Measurements from ENCODE around the gene TAS2R20. TPM values are rescaled to one million over a fixed set of nuclear protein-coding genes. Genes with fewer than 3 reads are reported as not detected.

TAS2R20 gene
- total RNA-seq, 1 donor from 2014 or later = 7.4 TPM

GRCh38 chr12:10960211-10960610 is 37.9 kb downstream of the TAS2R20 start:
- H4K20me1 ChIP-seq (ENCODE audit: low read depth) = no peaks in the 10 kb centered on the region
- Mint-ChIP-seq H3K27ac (no peak overlapping the region), H3K4me1 (no peaks in the 10 kb centered on the region), H3K27me3 (ENCODE audit: insufficient read depth, low read depth) (no peaks in the 10 kb centered on the region), H3K4me3 (no peak overlapping the region), H3K36me3 (peaks cover 41% of the 10 kb centered on the region), H3K9me3 (peaks cover 25% of the 10 kb centered on the region)
- no peak overlapping the region for H3K9ac ChIP-seq
- no peak overlapping the region for H2AFZ ChIP-seq (replicated peaks)
- peaks cover 23% of the 10 kb centered on the region for H3K79me2 ChIP-seq (ENCODE audit: low read depth)
- no peaks in the 10 kb centered on the region for H3K9me3 ChIP-seq (ENCODE audit: low read depth)
- H3K4me2 ChIP-seq = no peak overlapping the region
- H3K4me3 ChIP-seq = no peak overlapping the region
- H3K27me3 ChIP-seq = no peaks in the 10 kb centered on the region
- peaks cover 11% of the 10 kb centered on the region for H3K36me3 ChIP-seq
- TF ChIP-seq CTCF (IDR thresholded peaks at IDR 0.05) (no peak), EZH2 (IDR thresholded peaks at IDR 0.05) (no peak), EZH2phosphoT487 (IDR thresholded peaks at IDR 0.05) (no peak)
- no peak for DNase-seq (ENCODE audit: low spot score)
- no peaks in the 10 kb centered on the region for H3F3A ChIP-seq (ENCODE audit: low read depth)
- H3K27ac ChIP-seq = no peak overlapping the region
- H3K4me1 ChIP-seq = no peaks in the 10 kb centered on the region

DNA sequence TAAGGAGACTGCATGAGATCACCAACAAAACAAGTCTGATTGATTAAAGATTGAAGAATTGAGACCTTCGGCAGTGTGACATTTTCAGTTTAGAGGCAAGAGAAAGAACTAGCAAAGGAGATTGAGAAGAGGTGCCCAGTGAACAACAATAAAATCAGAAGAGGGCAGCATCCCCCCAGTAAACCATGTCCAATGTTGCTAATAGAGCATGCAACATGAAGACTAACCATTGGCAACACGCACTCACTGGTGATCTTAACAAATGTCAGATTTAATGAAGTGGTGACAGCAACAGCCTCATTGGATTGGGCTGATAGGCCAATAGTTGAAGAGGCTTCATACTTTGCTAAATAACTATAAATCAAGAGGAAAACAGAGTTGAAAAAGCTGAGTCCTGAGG is 38.3 kb downstream of the TAS2R20 start:
- H3F3A ChIP-seq (ENCODE audit: low read depth) = no peaks in the 10 kb centered on the region
- Mint-ChIP-seq H3K4me3 (no peak overlapping the region), H3K36me3 (peaks cover 44% of the 10 kb centered on the region), H3K4me1 (no peaks in the 10 kb centered on the region), H3K27me3 (ENCODE audit: insufficient read depth, low read depth) (no peaks in the 10 kb centered on the region), H3K27ac (no peak overlapping the region), H3K9me3 (peaks cover 29% of the 10 kb centered on the region)
- no peak overlapping the region for H3K4me2 ChIP-seq
- H3K79me2 ChIP-seq (ENCODE audit: low read depth) = peaks cover 27% of the 10 kb centered on the region
- no peaks in the 10 kb centered on the region for H4K20me1 ChIP-seq (ENCODE audit: low read depth)
- no peaks in the 10 kb centered on the region for H3K9me3 ChIP-seq (ENCODE audit: low read depth)
- no peak overlapping the region for H2AFZ ChIP-seq (replicated peaks)
- H3K9ac ChIP-seq = no peak overlapping the region
- H3K36me3 ChIP-seq = peaks cover 11% of the 10 kb centered on the region
- H3K27me3 ChIP-seq = no peaks in the 10 kb centered on the region
- H3K4me1 ChIP-seq = no peaks in the 10 kb centered on the region
- no peak overlapping the region for H3K4me3 ChIP-seq
- no peak overlapping the region for H3K27ac ChIP-seq
- no peak for TF ChIP-seq EZH2 (IDR thresholded peaks at IDR 0.05)
- DNase-seq (ENCODE audit: low spot score) = no peak

DNA sequence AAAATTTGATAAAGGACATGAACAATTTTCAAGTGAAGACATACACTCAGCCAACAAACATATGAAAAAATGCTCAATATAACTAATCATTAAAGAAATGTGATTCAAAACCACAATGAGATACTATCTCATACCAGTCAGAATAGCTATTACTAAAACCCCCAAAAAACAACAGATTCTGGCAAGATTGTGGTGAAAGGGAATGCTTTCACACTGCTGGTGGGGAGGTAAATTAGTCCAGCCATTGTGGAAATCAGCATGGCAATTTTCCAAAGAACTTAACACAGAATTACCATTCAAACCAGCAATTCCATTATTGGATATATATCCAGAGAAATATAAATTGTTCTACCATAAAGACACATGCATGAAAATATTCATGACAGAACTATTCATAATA is 40.4 kb downstream of the TAS2R20 start:
- H3K4me1 Mint-ChIP-seq = no peaks in the 10 kb centered on the region
- H3K27ac Mint-ChIP-seq = no peak overlapping the region
- Histone ChIP-seq H2AFZ (replicated peaks) (no peak overlapping the region), H3K4me1 (no peaks in the 10 kb centered on the region), H3K4me3 (no peak overlapping the region), H3K27ac (no peak overlapping the region), H3K4me2 (no peak overlapping the region), H3K27me3 (no peaks in the 10 kb centered on the region), H4K20me1 (ENCODE audit: low read depth) (no peaks in the 10 kb centered on the region), H3K9ac (no peak overlapping the region), H3K79me2 (ENCODE audit: low read depth) (peaks cover 32% of the 10 kb centered on the region), H3K9me3 (ENCODE audit: low read depth) (no peaks in the 10 kb centered on the region), H3K36me3 (no peaks in the 10 kb centered on the region), H3F3A (ENCODE audit: low read depth) (no peaks in the 10 kb centered on the region)
- no peak overlapping the region for H3K4me3 Mint-ChIP-seq
- DNase-seq (ENCODE audit: low spot score) = no peak
- no peaks in the 10 kb centered on the region for H3K27me3 Mint-ChIP-seq (ENCODE audit: insufficient read depth, low read depth)
- peaks cover 52% of the 10 kb centered on the region for H3K36me3 Mint-ChIP-seq
- TF ChIP-seq EZH2phosphoT487 (IDR thresholded peaks at IDR 0.05) (no peak), EZH2 (IDR thresholded peaks at IDR 0.05) (no peak), CTCF (IDR thresholded peaks at IDR 0.05) (no peak)
- peaks cover 46% of the 10 kb centered on the region for H3K9me3 Mint-ChIP-seq

DNA sequence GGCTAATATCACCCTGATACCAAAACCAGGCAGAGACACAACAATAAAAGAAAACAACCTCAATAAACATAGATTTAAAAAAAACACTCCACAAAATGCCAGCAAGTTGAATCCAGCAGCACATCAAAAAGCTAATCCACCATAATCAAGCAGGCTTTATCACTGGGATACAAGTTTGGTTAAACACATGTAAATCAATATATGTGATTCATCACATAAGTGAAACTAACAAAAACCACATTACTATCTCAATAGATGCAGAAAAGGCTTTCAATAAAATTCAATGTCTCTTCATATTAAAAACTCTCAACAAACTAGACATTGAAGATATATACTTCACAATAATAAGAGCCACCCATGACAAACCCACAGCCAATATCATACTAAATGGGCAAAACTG is 42.0 kb downstream of the TAS2R20 start:
- Histone ChIP-seq H2AFZ (replicated peaks) (no peak overlapping the region), H3K9ac (no peak overlapping the region), H4K20me1 (ENCODE audit: low read depth) (no peaks in the 10 kb centered on the region), H3K4me1 (no peaks in the 10 kb centered on the region), H3K9me3 (ENCODE audit: low read depth) (no peaks in the 10 kb centered on the region), H3K27ac (no peak overlapping the region), H3K4me2 (no peak overlapping the region), H3K79me2 (ENCODE audit: low read depth) (peaks cover 32% of the 10 kb centered on the region), H3K4me3 (no peak overlapping the region), H3K27me3 (no peaks in the 10 kb centered on the region), H3K36me3 (no peaks in the 10 kb centered on the region), H3F3A (ENCODE audit: low read depth) (no peaks in the 10 kb centered on the region)
- Mint-ChIP-seq H3K4me1 (no peaks in the 10 kb centered on the region), H3K9me3 (peaks cover 45% of the 10 kb centered on the region), H3K27ac (no peak overlapping the region), H3K36me3 (peaks cover 49% of the 10 kb centered on the region), H3K27me3 (ENCODE audit: insufficient read depth, low read depth) (no peaks in the 10 kb centered on the region), H3K4me3 (no peak overlapping the region)
- DNase-seq (ENCODE audit: low spot score) = no peak
- TF ChIP-seq EZH2phosphoT487 (IDR thresholded peaks at IDR 0.05) = no peak
- no peak for TF ChIP-seq EZH2 (IDR thresholded peaks at IDR 0.05)
- TF ChIP-seq CTCF (IDR thresholded peaks at IDR 0.05) = no peak
